Stimulated activated naive CD8-positive, alpha-beta T cell treated with anti-CD3 and anti-CD28 coated beads, Interleukin-15, Interleukin-2, amounts not matched to agents 100 U/mL and 50 U/mL, for 24 hours (primary cell): ENCODE measurements around the gene MEP1B.
A peak's percentile ranks its signal among the peaks of the same experiment; 100 is the strongest.
"Not testable (repeated sequence)": the region's sequence is repeated elsewhere in the genome, so short reads cannot be mapped to it uniquely, and the experiment has no call there.

Experiments used
- ATAC-seq: fragments of 150-1000 bp; cut with Tn5 transposase; one replicate; pipeline ENCODE4 v1.10.0; 2021
- DNase-seq: peaks from one replicate; pipeline ENCODE4 v3.0.0; 2021

The MEP1B gene

GRCh38 chr18:32189790-32190189 is at the start of gene MEP1B:
Gene MEP1B (plus strand): TSS chr18:32190039. CDS start chr18:32190071, 32 bp downstream.
- DNase-seq = no peak
- ATAC-seq = no peak

GRCh38 chr18:32148185-32148870 is 41.5 kb upstream of the MEP1B start:
- no peak for ATAC-seq
- no peak for DNase-seq

GRCh38 chr18:32152705-32153448 is 37.0 kb upstream of the MEP1B start:
- ATAC-seq = no peak

GRCh38 chr18:32156855-32157254 is 33.0 kb upstream of the MEP1B start:
- no peak for ATAC-seq
- no peak for DNase-seq

More at GRCh38 chr18:32152705-32153448, 37.0 kb upstream of the MEP1B start:
- DNase-seq = no peak

- no peak for ATAC-seq
- no peak for DNase-seq
Observed at GRCh38 chr18:32157580-32157979, 32.3 kb upstream of the MEP1B start.

GRCh38 chr18:32158108-32158624 is 31.7 kb upstream of the MEP1B start:
- DNase-seq (peak; percentile 64), ATAC-seq (peak; percentile 89)

GRCh38 chr18:32158631-32159030 is 31.2 kb upstream of the MEP1B start:
- ATAC-seq, DNase-seq: not testable (repeated sequence)

GRCh38 chr18:32160547-32160946 is 29.3 kb upstream of the MEP1B start:
- DNase-seq (no peak), ATAC-seq (no peak)

- DNase-seq (no peak), ATAC-seq (no peak)
Observed at GRCh38 chr18:32167980-32168730, 21.7 kb upstream of the MEP1B start.

- no peak for DNase-seq
- no peak for ATAC-seq
Observed at GRCh38 chr18:32173654-32174053, 16.2 kb upstream of the MEP1B start.

GRCh38 chr18:32174719-32175118 is 15.1 kb upstream of the MEP1B start:
- DNase-seq (no peak), ATAC-seq (no peak)

- no peak for ATAC-seq
Observed at GRCh38 chr18:32175265-32175664, 14.6 kb upstream of the MEP1B start.

GRCh38 chr18:32176745-32177144 is 13.1 kb upstream of the MEP1B start:
- DNase-seq, ATAC-seq: not testable (repeated sequence)

More at GRCh38 chr18:32175265-32175664, 14.6 kb upstream of the MEP1B start:
- DNase-seq = no peak

- DNase-seq = no peak
- ATAC-seq = no peak
Observed at GRCh38 chr18:32177530-32177929, 12.3 kb upstream of the MEP1B start.

GRCh38 chr18:32183503-32183902 is 6.3 kb upstream of the MEP1B start:
- no peak for ATAC-seq
- no peak for DNase-seq

- DNase-seq = no peak
- ATAC-seq = no peak
Observed at GRCh38 chr18:32190209-32190608, 370 bp downstream of the MEP1B start.

GRCh38 chr18:32195881-32196815 is 6.3 kb downstream of the MEP1B start:
- no peak for ATAC-seq

GRCh38 chr18:32200766-32201165 is 10.9 kb downstream of the MEP1B start:
- DNase-seq (no peak), ATAC-seq (no peak)

More at GRCh38 chr18:32195881-32196815, 6.3 kb downstream of the MEP1B start:
- no peak for DNase-seq

- DNase-seq (no peak), ATAC-seq (no peak)
Observed at GRCh38 chr18:32201948-32202672, 12.3 kb downstream of the MEP1B start.

GRCh38 chr18:32208023-32208422 is 18.2 kb downstream of the MEP1B start:
- no peak for ATAC-seq
- DNase-seq = no peak

GRCh38 chr18:32208577-32208976 is 18.7 kb downstream of the MEP1B start:
- no peak for ATAC-seq

More at GRCh38 chr18:32208577-32208976, 18.7 kb downstream of the MEP1B start:
- no peak for DNase-seq
